Measurements from ENCODE around the gene TENM4.

TENM4 gene

DNA sequence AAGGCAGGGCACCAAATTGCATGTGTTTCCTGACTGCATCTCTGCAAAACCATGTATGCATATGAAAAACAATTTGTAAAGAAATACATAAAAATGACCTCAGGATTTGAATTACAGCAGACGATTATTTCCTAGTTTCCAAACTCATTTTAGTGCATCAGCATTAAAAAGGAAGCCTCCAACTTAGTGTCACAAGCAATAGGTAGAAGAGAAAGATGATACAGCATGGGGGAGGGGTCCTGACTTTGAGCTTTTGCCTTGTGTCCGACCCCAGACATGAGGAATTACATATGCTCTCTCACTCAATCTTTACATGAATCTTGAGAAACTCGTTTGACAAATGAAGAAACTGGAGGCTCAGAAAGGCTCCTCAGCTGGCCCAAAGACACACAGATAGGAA lies 571.5 kb downstream of the TENM4 start:
- no peak overlapping the region for H3K4me2 ChIP-seq (ENCODE audit: insufficient read depth, low read length)
- H3K9ac ChIP-seq (ENCODE audit: low read depth, low read length) = no peak overlapping the region
- H3K4me1 ChIP-seq (ENCODE audit: insufficient read depth, low read length) = no peaks in the 10 kb centered on the region
- no peak for ATAC-seq (ENCODE audit: insufficient read depth, low read depth)
- H3K9me3 ChIP-seq (ENCODE audit: insufficient read depth, low read length, severe bottlenecking) = no peaks in the 10 kb centered on the region
- TF ChIP-seq EZH2 (IDR thresholded peaks at IDR 0.05; ENCODE audit: borderline replicate concordance, low read depth, low read length, severe bottlenecking) = no peak
- TF ChIP-seq, protein P1, sequence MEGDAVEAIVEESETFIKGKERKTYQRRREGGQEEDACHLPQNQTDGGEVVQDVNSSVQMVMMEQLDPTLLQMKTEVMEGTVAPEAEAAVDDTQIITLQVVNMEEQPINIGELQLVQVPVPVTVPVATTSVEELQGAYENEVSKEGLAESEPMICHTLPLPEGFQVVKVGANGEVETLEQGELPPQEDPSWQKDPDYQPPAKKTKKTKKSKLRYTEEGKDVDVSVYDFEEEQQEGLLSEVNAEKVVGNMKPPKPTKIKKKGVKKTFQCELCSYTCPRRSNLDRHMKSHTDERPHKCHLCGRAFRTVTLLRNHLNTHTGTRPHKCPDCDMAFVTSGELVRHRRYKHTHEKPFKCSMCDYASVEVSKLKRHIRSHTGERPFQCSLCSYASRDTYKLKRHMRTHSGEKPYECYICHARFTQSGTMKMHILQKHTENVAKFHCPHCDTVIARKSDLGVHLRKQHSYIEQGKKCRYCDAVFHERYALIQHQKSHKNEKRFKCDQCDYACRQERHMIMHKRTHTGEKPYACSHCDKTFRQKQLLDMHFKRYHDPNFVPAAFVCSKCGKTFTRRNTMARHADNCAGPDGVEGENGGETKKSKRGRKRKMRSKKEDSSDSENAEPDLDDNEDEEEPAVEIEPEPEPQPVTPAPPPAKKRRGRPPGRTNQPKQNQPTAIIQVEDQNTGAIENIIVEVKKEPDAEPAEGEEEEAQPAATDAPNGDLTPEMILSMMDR (IDR thresholded peaks at IDR 0.05; ENCODE audit: borderline replicate concordance, extremely low read depth, low read length, poor library complexity, severe bottlenecking) = no peak
- H3K27me3 ChIP-seq (ENCODE audit: insufficient read depth, low read length, poor library complexity) = peaks cover 38% of the 10 kb centered on the region
- no peaks in the 10 kb centered on the region for H3K36me3 ChIP-seq (ENCODE audit: insufficient read depth, low read length)
- no peaks in the 10 kb centered on the region for H4K20me1 ChIP-seq (ENCODE audit: insufficient read depth, low read length)
- H3K79me2 ChIP-seq (ENCODE audit: insufficient read depth, low read length) = no peaks in the 10 kb centered on the region
- no peak overlapping the region for H2AFZ ChIP-seq (ENCODE audit: low read depth, low read length)
- H3K27ac ChIP-seq (ENCODE audit: low read length) = no peak overlapping the region
- DNase-seq = no peak
- no peak overlapping the region for H3K4me3 ChIP-seq (ENCODE audit: low read depth in 1 of 2, low read length in 2 of 2)

DNA sequence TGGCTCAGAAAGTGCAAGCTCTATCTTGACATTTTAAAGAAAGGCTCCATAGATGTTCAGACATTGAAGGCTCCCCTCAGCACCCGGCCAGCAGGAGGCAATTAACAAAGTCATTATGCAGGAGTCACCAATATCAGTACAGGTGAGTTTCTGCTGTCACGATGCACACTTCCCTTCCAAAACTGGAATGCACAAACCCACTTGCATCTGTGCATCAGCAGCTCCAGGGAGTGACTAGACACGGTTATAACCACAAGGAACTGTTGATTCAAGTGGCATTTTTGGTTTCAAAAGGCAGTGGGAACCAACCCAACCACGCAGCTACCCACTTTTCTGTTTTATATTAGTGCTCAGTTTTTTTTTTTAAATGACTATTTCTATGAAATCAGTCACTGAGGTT lies 572.3 kb downstream of the TENM4 start:
- H3K4me2 ChIP-seq (ENCODE audit: insufficient read depth, low read length) = no peak overlapping the region
- H3K4me3 ChIP-seq (ENCODE audit: low read depth in 1 of 2, low read length in 2 of 2) = no peak overlapping the region

DNA sequence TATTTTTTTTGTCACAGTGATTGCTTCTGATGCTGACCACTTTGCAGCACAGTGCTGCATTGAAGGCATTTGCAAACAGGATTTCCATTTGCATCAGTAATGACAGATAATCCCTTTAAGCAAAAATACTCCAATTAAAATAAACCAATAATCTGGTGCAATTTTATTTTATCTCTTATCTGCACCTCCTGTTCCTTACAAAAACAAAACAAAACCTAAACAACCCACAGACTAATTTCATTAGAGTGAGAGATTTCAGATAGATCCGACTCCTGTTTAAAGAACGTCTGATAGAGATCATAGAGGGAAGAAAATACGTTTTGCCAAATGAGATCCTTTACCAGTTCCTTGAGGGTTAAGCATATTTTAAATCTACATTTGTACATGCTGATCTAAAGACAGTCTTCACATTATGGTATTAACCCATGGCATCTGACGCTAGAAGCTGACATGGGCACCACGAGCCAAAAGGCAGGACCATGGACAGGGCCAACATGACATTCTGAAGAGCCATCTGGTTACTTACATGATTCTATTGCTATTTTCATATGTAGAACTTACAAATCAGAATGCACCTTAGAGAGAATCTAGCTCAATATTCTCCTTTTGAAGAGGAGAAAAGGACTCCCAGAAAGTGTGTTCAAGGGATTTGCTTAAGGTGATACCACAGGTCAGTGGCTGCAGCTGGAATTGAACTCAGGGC lies 580.0 kb downstream of the TENM4 start:
- no peak overlapping the region for H3K4me3 ChIP-seq (ENCODE audit: low read depth in 1 of 2, low read length in 2 of 2)
- peak; percentile 27 for DNase-seq
- H2AFZ ChIP-seq (ENCODE audit: low read depth, low read length) = no peak overlapping the region
- no peak overlapping the region for H3K27ac ChIP-seq (ENCODE audit: low read length)
- H3K36me3 ChIP-seq (ENCODE audit: insufficient read depth, low read length) = no peaks in the 10 kb centered on the region
- TF ChIP-seq, protein P1 (IDR thresholded peaks at IDR 0.05; ENCODE audit: borderline replicate concordance, extremely low read depth, low read length, poor library complexity, severe bottlenecking) = no peak
- no peak for TF ChIP-seq EZH2 (IDR thresholded peaks at IDR 0.05; ENCODE audit: borderline replicate concordance, low read depth, low read length, severe bottlenecking)
- ATAC-seq (ENCODE audit: insufficient read depth, low read depth) = no peak
- no peak overlapping the region for H3K9ac ChIP-seq (ENCODE audit: low read depth, low read length)
- H3K9me3 ChIP-seq (ENCODE audit: insufficient read depth, low read length, severe bottlenecking) = no peaks in the 10 kb centered on the region
- H3K4me1 ChIP-seq (ENCODE audit: insufficient read depth, low read length) = no peaks in the 10 kb centered on the region
- H4K20me1 ChIP-seq (ENCODE audit: insufficient read depth, low read length) = no peaks in the 10 kb centered on the region
- H3K79me2 ChIP-seq (ENCODE audit: insufficient read depth, low read length) = no peaks in the 10 kb centered on the region
- H3K27me3 ChIP-seq (ENCODE audit: insufficient read depth, low read length, poor library complexity) = peaks cover 19% of the 10 kb centered on the region
- H3K4me2 ChIP-seq (ENCODE audit: insufficient read depth, low read length) = no peak overlapping the region

More for the DNA sequence above, 572.3 kb downstream of the TENM4 start:
- Histone ChIP-seq H3K27me3 (ENCODE audit: insufficient read depth, low read length, poor library complexity) (peaks cover 34% of the 10 kb centered on the region), H3K9me3 (ENCODE audit: insufficient read depth, low read length, severe bottlenecking) (no peaks in the 10 kb centered on the region), H3K27ac (ENCODE audit: low read length) (no peak overlapping the region), H3K4me1 (ENCODE audit: insufficient read depth, low read length) (no peaks in the 10 kb centered on the region), H2AFZ (ENCODE audit: low read depth, low read length) (no peak overlapping the region), H3K79me2 (ENCODE audit: insufficient read depth, low read length) (no peaks in the 10 kb centered on the region), H4K20me1 (ENCODE audit: insufficient read depth, low read length) (no peaks in the 10 kb centered on the region), H3K36me3 (ENCODE audit: insufficient read depth, low read length) (no peaks in the 10 kb centered on the region), H3K9ac (ENCODE audit: low read depth, low read length) (no peak overlapping the region)
- no peak for TF ChIP-seq EZH2 (IDR thresholded peaks at IDR 0.05; ENCODE audit: borderline replicate concordance, low read depth, low read length, severe bottlenecking)
- TF ChIP-seq, protein P1 (IDR thresholded peaks at IDR 0.05; ENCODE audit: borderline replicate concordance, extremely low read depth, low read length, poor library complexity, severe bottlenecking) = no peak
- DNase-seq (no peak), ATAC-seq (ENCODE audit: insufficient read depth, low read depth) (no peak)

Data from DND-41 (cell line).